Measurements from ENCODE around the gene NT5DC1. TPM values are rescaled to one million over a fixed set of nuclear protein-coding genes. Genes with fewer than 3 reads are reported as not detected.

The NT5DC1 gene
- polyA plus RNA-seq, 6 donors from 2014 or later, result 59.0 to 94.7 (median 72.8) TPM

DNA sequence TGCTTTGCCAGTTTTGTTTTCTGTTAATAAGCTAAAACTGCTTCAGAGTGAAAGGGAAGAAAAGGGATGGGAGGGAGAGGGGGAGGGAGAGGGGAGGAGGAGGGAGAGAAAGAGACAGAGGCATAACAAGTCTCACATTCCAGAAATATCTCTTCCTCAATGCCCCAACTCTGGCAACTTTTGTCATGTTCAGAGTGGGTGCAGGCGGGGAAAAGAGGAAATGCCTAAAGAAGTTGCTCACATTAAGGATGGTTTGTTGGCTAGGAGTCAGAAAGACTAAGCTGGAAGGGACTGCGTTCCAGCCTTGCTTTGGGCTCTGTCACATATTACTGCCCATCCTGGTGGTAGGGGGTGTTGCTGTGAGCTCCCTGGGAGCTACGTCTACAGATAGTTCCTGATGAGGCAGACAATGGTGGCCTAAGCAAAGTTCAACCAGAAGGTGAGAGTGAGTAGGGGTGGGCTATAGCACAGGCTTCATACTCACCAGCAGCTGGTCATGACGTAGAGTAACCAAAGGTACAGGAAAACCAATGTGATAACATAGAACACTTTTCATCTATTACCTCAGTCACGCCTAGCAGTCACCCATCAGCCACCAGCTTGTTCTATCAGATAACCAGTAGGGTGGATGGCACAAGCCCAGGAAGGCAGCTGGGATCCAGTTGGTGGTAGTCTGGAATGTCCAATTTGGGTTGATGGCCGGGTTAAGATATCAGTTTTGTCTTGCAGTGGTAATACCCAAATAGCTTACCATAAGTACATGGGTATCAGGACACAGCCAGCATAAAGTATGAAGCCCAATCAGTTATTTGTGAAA lies 151.1 kb downstream of the NT5DC1 start:
- peak overlapping the region in 1 of 8 donors; percentile 42 for H3K4me3 Mint-ChIP-seq
- no peak for DNase-seq
- no peaks in the 10 kb centered on the region for H3K36me3 Mint-ChIP-seq
- H3K27me3 Mint-ChIP-seq, result no peaks in the 10 kb centered on the region
- H3K4me1 Mint-ChIP-seq, result peaks cover 0 to 32% (median 10%) of the 10 kb centered on the region in 3 donors
- H3K27ac Mint-ChIP-seq, result peak overlapping the region in 3 of 6 donors; percentile 32 to 83 (median 36)
- ATAC-seq (ENCODE audit: low read depth in 2 of 2), result no peak
- no peaks in the 10 kb centered on the region for H3K9me3 Mint-ChIP-seq

- DNase-seq (no peak), ATAC-seq (ENCODE audit: low read depth in 2 of 2) (no peak)
- no peaks in the 10 kb centered on the region for H3K36me3 Mint-ChIP-seq
- H3K27me3 Mint-ChIP-seq, result no peaks in the 10 kb centered on the region
- H3K9me3 Mint-ChIP-seq, result no peaks in the 10 kb centered on the region
- H3K4me1 Mint-ChIP-seq, result peaks cover 0 to 32% (median 9%) of the 10 kb centered on the region in 3 donors
- no peak overlapping the region for H3K27ac Mint-ChIP-seq
- H3K4me3 Mint-ChIP-seq, result no peak overlapping the region
These were observed 152.5 kb downstream of the NT5DC1 start for GRCh38 chr6:116253188-116253504.

DNA sequence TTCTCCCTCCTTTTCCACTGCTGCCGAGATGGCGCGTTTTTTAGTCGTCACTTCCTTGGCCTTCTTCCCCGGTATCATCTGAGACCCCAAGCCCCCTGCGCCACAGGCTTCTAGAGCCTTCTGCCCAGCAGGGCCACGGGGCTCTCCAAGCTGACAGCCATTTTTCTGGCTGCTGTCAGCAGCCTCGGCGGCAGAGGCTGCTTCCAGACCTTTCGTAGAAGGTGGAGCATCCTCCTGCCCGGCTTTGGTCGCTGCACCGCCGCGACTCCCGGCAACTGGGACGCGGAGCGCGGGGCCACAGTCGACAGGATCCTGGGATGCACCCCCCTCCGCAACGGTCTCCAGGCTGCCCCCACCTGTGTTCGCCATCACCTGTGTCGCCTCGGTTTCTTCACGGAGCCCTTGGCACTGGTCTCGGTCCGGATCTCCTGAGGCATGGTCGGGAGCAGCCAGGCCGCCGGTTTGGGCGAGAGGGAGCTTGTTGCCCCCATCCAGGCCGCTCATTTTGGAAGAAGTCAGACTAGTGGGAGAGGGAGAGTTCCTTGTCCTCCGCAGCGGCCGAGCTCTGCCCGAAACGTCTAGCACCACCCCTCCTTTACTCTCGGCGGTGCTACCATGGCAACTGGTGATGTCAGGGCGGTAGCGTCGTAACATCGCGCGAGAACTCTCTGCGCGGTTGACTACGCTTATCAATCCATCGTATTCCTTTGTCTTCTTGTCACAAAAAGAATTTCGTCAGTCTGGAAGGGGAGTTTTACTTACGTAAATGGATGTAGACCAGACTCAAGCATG lies 153.0 kb downstream of the NT5DC1 start, which contains the start of gene TSPYL4:
TSS of gene TSPYL4 (minus strand) at position 571 of the 792 bp plus-strand sequence. CDS start at position 504, 67 bp downstream.
- Mint-ChIP-seq H3K4me3 (no peak within 1 kb of the TSS), H3K4me1 (peaks cover 0 to 27% (median 3%) of the 10 kb centered on the region in 3 donors), H3K36me3 (no peaks in the 10 kb centered on the region), H3K27ac (no peak within 1 kb of the TSS), H3K27me3 (no peaks in the 10 kb centered on the region), H3K9me3 (no peaks in the 10 kb centered on the region)
- DNase-seq (peak; percentile 89), ATAC-seq (ENCODE audit: low read depth in 2 of 2) (peak; percentile 97 to 98)

DNA sequence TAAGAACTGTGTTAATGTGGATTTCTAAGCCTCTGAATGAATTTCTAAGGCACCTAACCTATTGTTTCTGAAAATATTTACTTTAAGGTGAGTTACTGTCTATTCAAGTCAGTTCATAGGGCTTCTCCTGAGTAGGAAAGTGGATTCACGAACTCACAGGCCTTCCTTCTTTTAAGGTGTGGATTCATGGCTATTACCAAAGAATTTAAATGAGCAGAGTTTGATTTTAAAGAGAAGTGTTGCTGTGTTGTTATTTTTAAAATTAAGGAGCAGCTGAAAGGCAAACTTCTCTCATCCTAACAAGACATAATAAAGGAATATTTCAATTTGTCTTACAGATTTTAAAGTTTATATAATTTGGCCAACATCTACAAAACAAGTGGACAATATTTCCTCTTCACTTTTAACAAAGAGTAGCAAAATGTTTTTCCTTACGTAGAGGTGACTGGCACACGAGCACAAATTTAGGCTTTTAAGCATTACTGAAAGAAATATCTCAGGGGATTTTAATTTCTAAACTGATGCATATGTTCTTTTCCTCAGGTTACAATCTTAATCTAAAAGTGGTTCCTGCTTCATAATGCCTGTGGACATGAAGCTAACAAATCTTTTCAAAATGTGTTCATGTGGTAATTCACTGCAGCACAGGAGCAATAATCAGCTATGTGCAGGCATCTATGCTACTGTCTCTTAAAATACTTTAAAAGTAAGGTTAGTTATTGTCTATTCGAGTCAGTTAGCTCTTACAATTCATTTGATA lies 153.8 kb downstream of the NT5DC1 start:
- H3K27me3 Mint-ChIP-seq, result no peaks in the 10 kb centered on the region
- H3K4me3 Mint-ChIP-seq, result no peak overlapping the region
- H3K9me3 Mint-ChIP-seq, result peaks cover 0 to under 1% (median 0%) of the 10 kb centered on the region in 7 donors
- DNase-seq (no peak), ATAC-seq (ENCODE audit: low read depth in 2 of 2) (no peak)
- no peak overlapping the region for H3K27ac Mint-ChIP-seq
- H3K36me3 Mint-ChIP-seq, result no peaks in the 10 kb centered on the region
- H3K4me1 Mint-ChIP-seq, result peaks cover 0 to 24% (median 0%) of the 10 kb centered on the region in 3 donors

- Mint-ChIP-seq H3K36me3 (no peaks in the 10 kb centered on the region), H3K9me3 (peaks cover 0 to 2% (median 0%) of the 10 kb centered on the region in 7 donors), H3K4me3 (no peak overlapping the region), H3K27ac (no peak overlapping the region), H3K27me3 (no peaks in the 10 kb centered on the region), H3K4me1 (peaks cover 2 to 20% (median 3%) of the 10 kb centered on the region in 3 donors)
- ATAC-seq (ENCODE audit: low read depth in 2 of 2), result no peak
- no peak for DNase-seq
These were observed 154.7 kb downstream of the NT5DC1 start for GRCh38 chr6:116255246-116255800.

DNA sequence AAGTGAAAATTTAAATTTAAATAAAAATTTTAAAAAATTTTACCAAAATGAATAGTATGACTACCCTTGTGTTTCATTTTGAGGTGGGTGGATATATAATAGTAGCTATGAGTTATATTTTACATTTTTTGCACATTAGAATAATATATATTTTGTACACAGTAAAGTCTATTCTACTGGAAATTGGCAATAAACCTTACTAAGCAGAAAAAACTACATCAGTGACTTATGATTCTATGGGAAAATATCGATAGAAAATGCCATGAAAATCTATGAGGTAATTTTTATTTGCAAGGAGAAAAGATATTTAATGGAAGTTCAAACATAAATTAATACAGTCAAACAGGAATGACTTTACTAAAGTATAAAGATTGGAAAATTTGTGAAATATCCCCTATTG lies 156.0 kb downstream of the NT5DC1 start:
- Mint-ChIP-seq H3K4me1 (peaks cover 5 to 14% (median 12%) of the 10 kb centered on the region in 3 donors), H3K27ac (no peak overlapping the region), H3K4me3 (no peak overlapping the region), H3K27me3 (no peaks in the 10 kb centered on the region), H3K36me3 (peaks cover 0 to 8% of the 10 kb centered on the region in 2 donors), H3K9me3 (peaks cover 0 to 2% (median 0%) of the 10 kb centered on the region in 7 donors)
- ATAC-seq (ENCODE audit: low read depth in 2 of 2), result no peak
- DNase-seq, result no peak

DNA sequence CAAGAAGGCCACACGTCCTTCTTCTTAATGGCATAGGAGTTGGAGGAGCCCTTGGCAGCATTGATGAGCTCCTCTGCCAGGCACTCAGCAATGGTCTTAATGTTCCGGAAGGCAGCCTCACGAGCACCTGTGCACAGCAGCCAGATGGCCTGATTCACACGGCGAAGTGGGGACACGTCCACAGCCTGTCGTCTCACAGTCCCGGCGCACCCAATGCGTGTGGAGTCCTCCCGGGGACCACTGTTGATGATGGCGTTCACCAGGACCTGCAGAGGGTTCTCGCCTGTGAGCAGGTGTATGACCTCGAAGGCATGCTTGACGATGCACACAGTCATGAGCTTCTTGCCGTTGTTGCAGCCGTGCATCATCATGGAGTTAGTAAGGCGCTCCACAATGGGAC lies 157.9 kb downstream of the NT5DC1 start:
- Mint-ChIP-seq H3K9me3 (peaks cover under 1 to 16% (median 7%) of the 10 kb centered on the region in 7 donors), H3K4me3 (no peak overlapping the region), H3K4me1 (peaks cover 5 to 29% (median 13%) of the 10 kb centered on the region in 3 donors), H3K36me3 (peaks cover 13 to 26% of the 10 kb centered on the region in 2 donors), H3K27ac (no peak overlapping the region), H3K27me3 (no peaks in the 10 kb centered on the region)
- no peak for DNase-seq
- no peak for ATAC-seq (ENCODE audit: low read depth in 2 of 2)

DNA sequence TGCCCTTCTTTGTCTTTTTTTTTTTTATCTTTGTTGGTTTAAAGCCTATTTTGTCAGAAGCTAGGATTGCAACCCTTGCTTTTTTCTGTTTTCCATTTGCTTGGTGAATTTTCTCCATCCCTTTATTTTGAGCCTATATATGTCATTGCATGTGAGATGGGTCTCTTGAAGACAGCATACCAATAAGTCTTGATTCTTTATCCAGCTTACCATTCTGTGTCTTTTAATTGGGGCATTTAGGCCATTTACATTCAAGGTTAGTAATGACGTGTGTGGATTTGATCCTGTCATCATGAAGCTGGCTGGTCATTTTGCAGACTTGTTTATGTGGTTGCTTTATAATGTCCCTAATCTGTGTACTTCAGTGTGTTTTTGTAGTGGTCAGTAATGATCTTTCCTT lies 162.7 kb downstream of the NT5DC1 start:
- ATAC-seq (ENCODE audit: low read depth in 2 of 2) (no peak), DNase-seq (no peak)
- no peak overlapping the region for H3K27ac Mint-ChIP-seq
- no peaks in the 10 kb centered on the region for H3K27me3 Mint-ChIP-seq
- peaks cover 13 to 49% (median 21%) of the 10 kb centered on the region in 3 donors for H3K4me1 Mint-ChIP-seq
- peaks cover 13 to 46% of the 10 kb centered on the region in 2 donors for H3K36me3 Mint-ChIP-seq
- no peak overlapping the region for H3K4me3 Mint-ChIP-seq
- H3K9me3 Mint-ChIP-seq, result peaks cover 7 to 18% (median 14%) of the 10 kb centered on the region in 7 donors

DNA sequence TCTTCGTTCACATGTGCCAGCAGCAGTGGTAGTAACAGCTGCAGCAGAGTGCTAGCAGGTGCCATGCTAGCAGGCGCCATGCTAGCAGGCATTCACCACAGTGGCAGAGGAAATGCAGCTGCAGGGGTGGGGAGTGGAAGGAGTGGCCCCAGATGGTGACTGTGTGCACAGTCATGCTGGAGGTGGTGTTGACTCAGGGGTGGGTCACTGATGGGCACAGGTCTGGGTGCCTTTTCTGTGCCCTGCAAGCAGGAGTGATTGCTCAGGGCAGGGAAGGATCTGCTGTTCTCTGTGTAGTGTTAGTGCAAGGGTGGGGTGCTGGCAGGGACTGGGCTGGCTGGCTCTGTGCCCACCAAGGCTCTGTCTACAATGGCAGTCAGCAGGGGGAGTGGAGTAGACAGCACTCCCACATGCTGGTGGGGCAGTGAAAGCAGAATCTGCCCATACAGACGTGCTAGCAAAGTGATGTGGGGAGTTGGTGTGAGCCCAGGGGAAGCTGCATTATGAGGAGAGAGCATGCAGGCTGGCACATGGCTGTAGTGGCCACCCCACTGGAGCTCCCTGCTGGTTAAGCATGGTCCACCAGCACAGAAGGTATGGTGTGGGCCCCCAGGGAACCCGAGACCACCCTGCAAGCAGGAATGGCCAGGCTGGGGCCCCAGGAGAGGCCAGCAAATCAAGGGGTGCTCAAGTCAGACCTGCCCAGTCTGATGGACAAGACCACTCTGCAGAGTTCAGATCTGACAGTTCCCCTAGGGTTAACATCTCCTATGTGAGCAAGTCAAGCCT lies 164.6 kb downstream of the NT5DC1 start:
- Mint-ChIP-seq H3K9me3 (peaks cover 7 to 18% (median 14%) of the 10 kb centered on the region in 7 donors), H3K27me3 (no peaks in the 10 kb centered on the region), H3K27ac (peak overlapping the region in 2 of 6 donors; percentile 47 to 68), H3K4me3 (no peak overlapping the region), H3K4me1 (peaks cover 10 to 53% (median 24%) of the 10 kb centered on the region in 3 donors), H3K36me3 (peaks cover 13 to 46% of the 10 kb centered on the region in 2 donors)
- DNase-seq (no peak), ATAC-seq (ENCODE audit: low read depth in 2 of 2) (no peak)

DNA sequence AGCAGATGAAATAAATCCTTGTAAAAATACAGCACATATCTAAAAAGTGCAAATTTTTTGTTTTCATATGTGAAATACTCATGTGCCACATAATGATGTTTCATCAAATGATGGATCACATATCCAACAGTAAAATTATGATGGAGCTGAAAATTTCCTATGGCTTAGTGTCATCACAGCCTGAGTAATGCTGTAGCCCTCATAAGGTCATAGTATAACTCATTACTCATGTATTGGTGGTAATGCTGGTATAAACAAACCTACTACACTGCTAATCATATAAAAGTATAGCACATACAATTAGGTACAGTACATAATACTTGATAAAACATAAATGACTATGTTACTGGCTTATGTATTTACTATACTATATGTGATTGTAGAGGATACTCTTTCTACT lies 166.2 kb downstream of the NT5DC1 start:
- Mint-ChIP-seq H3K27ac (no peak overlapping the region), H3K27me3 (no peaks in the 10 kb centered on the region), H3K4me1 (peaks cover 7 to 40% (median 17%) of the 10 kb centered on the region in 3 donors), H3K9me3 (peaks cover 7 to 17% (median 14%) of the 10 kb centered on the region in 7 donors), H3K4me3 (no peak overlapping the region), H3K36me3 (peaks cover 13 to 37% of the 10 kb centered on the region in 2 donors)
- DNase-seq (no peak), ATAC-seq (ENCODE audit: low read depth in 2 of 2) (no peak)

- H3K9me3 Mint-ChIP-seq, result peaks cover 4 to 14% (median 7%) of the 10 kb centered on the region in 7 donors
- H3K27ac Mint-ChIP-seq, result peak overlapping the region in 1 of 6 donors; percentile 66
- no peak overlapping the region for H3K4me3 Mint-ChIP-seq
- peaks cover 11 to 37% (median 16%) of the 10 kb centered on the region in 3 donors for H3K4me1 Mint-ChIP-seq
- no peaks in the 10 kb centered on the region for H3K27me3 Mint-ChIP-seq
- DNase-seq (no peak), ATAC-seq (ENCODE audit: low read depth in 2 of 2) (no peak)
- H3K36me3 Mint-ChIP-seq, result peaks cover 4 to 25% of the 10 kb centered on the region in 2 donors
These were observed 167.4 kb downstream of the NT5DC1 start for GRCh38 chr6:116267836-116268588.
